Measurements from ENCODE around the gene IPCEF1. TPM values are rescaled to one million over a fixed set of nuclear protein-coding genes. Genes with fewer than 3 reads are reported as not detected.

IPCEF1 gene
- total and polyA plus RNA-seq, 2 of the 8 experiments (the other 6 are each of a cell fraction or from before 2014, with no cell fraction given), result 0.41 to 0.78 TPM

GRCh38 chr6:154213782-154214181 lies 142.8 kb downstream of the IPCEF1 start:
- Histone ChIP-seq H4K91ac (replicated peaks; ENCODE audit: insufficient read length, low read length) (no peak overlapping the region), H3K4me1 (replicated peaks in 1 of 4; ENCODE audit: control insufficient read depth in 3 of 4, insufficient read depth in 4 of 4, low read length in 3 of 4) (peaks cover 0 to 2% (median 0%) of the 10 kb centered on the region in 4 experiments; a peak in 1 of 7 replicates), H3K79me2 (ENCODE audit: control insufficient read depth in 1 of 2, insufficient read depth in 2 of 2, low read length in 2 of 2) (no peaks in the 10 kb centered on the region), H4K8ac (ENCODE audit: extremely low read depth, insufficient read depth, low read length) (no peak overlapping the region), H2BK20ac (ENCODE audit: low read length) (no peak overlapping the region), H3K4ac (replicated peaks; ENCODE audit: insufficient read length, low read depth, low read length) (no peak overlapping the region), H4K5ac (ENCODE audit: insufficient read length, low read depth, low read length) (no peak overlapping the region), H4K20me1 (replicated peaks in 1 of 2; ENCODE audit: control insufficient read depth in 1 of 2, insufficient read depth in 2 of 2, low read length in 2 of 2) (no peaks in the 10 kb centered on the region), H2BK12ac (ENCODE audit: low read depth, low read length) (no peak overlapping the region), H2BK120ac (replicated peaks; ENCODE audit: low read depth, low read length) (no peak overlapping the region), H3K9me3 (ENCODE audit: insufficient read depth in 2 of 2, low read depth in 1 of 2, low read length in 1 of 2) (no peaks in the 10 kb centered on the region), H3K23me2 (ENCODE audit: low read depth, low read length) (no peaks in the 10 kb centered on the region), H3K36me3 (ENCODE audit: control insufficient read depth in 2 of 4, insufficient read depth in 4 of 4, low read length in 3 of 4) (no peaks in the 10 kb centered on the region), H3K4me2 (ENCODE audit: insufficient read depth in 1 of 2, low read depth in 2 of 2, low read length in 2 of 2) (no peak overlapping the region), H2BK5ac (ENCODE audit: low read depth, low read length) (no peak overlapping the region), H3K9ac (replicated peaks in 1 of 4; ENCODE audit: extremely low read depth in 1 of 4, low read depth in 3 of 4, low read length in 3 of 4) (no peak overlapping the region), H2BK15ac (ENCODE audit: low read length) (no peak overlapping the region), H3K79me1 (ENCODE audit: low read depth, low read length) (no peaks in the 10 kb centered on the region), H3K27ac (ENCODE audit: low read depth, low read length) (no peak overlapping the region), H2AK5ac (ENCODE audit: low read depth, low read length) (no peak overlapping the region), H3K14ac (ENCODE audit: insufficient read length) (no peak overlapping the region), H3K27me3 (replicated peaks in 1 of 4; ENCODE audit: control insufficient read depth in 3 of 4, extremely low read depth in 1 of 4, insufficient read depth in 3 of 4, low read length in 3 of 4) (no peaks in the 10 kb centered on the region), H3K18ac (ENCODE audit: extremely low read depth, low read length) (no peak overlapping the region), H3K4me3 (ENCODE audit: extremely low read depth in 1 of 4, insufficient read depth in 2 of 4, low read depth in 3 of 4, low read length in 4 of 4) (no peak overlapping the region), H3K23ac (ENCODE audit: insufficient read length) (no peak overlapping the region), H3K56ac (replicated peaks; ENCODE audit: insufficient read length, low read depth, low read length) (no peak overlapping the region), H2AFZ (ENCODE audit: low read length) (no peak overlapping the region)
- no peak for DNase-seq (ENCODE audit: low read depth in 1 of 2, low spot score in 2 of 2)
- TF ChIP-seq, protein P1, sequence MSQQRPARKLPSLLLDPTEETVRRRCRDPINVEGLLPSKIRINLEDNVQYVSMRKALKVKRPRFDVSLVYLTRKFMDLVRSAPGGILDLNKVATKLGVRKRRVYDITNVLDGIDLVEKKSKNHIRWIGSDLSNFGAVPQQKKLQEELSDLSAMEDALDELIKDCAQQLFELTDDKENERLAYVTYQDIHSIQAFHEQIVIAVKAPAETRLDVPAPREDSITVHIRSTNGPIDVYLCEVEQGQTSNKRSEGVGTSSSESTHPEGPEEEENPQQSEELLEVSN (IDR thresholded peaks at IDR 0.05), result no peak
- no peak for TF ChIP-seq BACH1 (IDR thresholded peaks at IDR 0.05; ENCODE audit: low read length)
- TF ChIP-seq, protein P2, sequence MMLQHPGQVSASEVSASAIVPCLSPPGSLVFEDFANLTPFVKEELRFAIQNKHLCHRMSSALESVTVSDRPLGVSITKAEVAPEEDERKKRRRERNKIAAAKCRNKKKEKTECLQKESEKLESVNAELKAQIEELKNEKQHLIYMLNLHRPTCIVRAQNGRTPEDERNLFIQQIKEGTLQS (IDR thresholded peaks at IDR 0.05; ENCODE audit: insufficient read depth, low read depth, low read length), result no peak
- no peak for TF ChIP-seq YY1 (IDR thresholded peaks at IDR 0.05; ENCODE audit: low read depth, low read length)
- no peak for TF ChIP-seq EGR1 (IDR thresholded peaks at IDR 0.05; ENCODE audit: borderline replicate concordance, low read depth, low read length)
- TF ChIP-seq BRCA1 (IDR thresholded peaks at IDR 0.05; ENCODE audit: low read depth, low read length), result no peak
- TF ChIP-seq, protein P3, sequence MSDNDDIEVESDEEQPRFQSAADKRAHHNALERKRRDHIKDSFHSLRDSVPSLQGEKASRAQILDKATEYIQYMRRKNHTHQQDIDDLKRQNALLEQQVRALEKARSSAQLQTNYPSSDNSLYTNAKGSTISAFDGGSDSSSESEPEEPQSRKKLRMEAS (IDR thresholded peaks at IDR 0.05), result no peak
- no peak for TF ChIP-seq TBP (IDR thresholded peaks at IDR 0.05; ENCODE audit: low read depth, low read length)
- no peak for TF ChIP-seq JUND (IDR thresholded peaks at IDR 0.05; ENCODE audit: low read length)
- no peak for FAIRE-seq
- POLR2A ChIA-PET (ENCODE audit: partially characterized antibody), result no interaction called here
- WGBS, 2 experiments (ENCODE audit: extremely low coverage in 1 of 2, insufficient coverage in 1 of 2, insufficient read length in 1 of 2, insufficient replicate concordance in 2 of 2, low coverage in 1 of 2, low lambda C conversion rate in 2 of 2, missing lambda C conversion rate in 1 of 2), result 94% methylated on average over 3 of the region's 3 CpGs; no CpG with 5 or more reads in 1 of the 2 experiments
- CTCF ChIA-PET (ENCODE audit: partially characterized antibody), result interaction anchor here (1.0 kb wide), 1 partner anchor 84 kb away, joined by 3 read pairs; no protein-coding TSS in a partner anchor
